A673 (cell line): Measurements from ENCODE around the gene ZNF462. TPM values are rescaled to one million over a fixed set of nuclear protein-coding genes. Genes with fewer than 3 reads are reported as not detected.
A peak's percentile ranks its signal among the peaks of the same experiment; 100 is the strongest.

Experiments used
- BruUV-seq: library from RNA; stranded (reverse); fragments of 400-500 nt; replicated peaks from 2 replicates; lab custom pipeline; 2021; lab: Mats Ljungman, UMichigan
- CTCF ChIA-PET: fragments of 300-600 bp; sonication (Branson Sonifier 250); formaldehyde crosslinking; loops from one replicate; lab custom pipeline; 2022; ENCODE audit warnings: antibody characterized with exemption; lab: Charles Lee
- POLR2A ChIA-PET: fragments of 300-600 bp; sonication (Branson Sonifier 250); formaldehyde crosslinking; loops from one replicate; lab custom pipeline; 2022; ENCODE audit warnings: antibody characterized with exemption; ENCODE audit not compliant: low non-redundant PET; lab: Charles Lee
- DNase-seq: peaks from one replicate; pipeline ENCODE4 v3.0.0-alpha.2; 2015; ENCODE audit warnings: low spot score
- H3K27ac ChIP-seq: fragments of 200-600 bp; sonication (generic); 2 replicates; pipeline ENCODE4 v1.5.1; 2016; ENCODE audit warnings: mixed run types, low read depth, mild to moderate bottlenecking, mixed read lengths, antibody characterized with exemption, low read length; ENCODE audit not compliant: poor library complexity, severe bottlenecking
- H3K27me3 ChIP-seq: fragments of 200-600 bp; sonication (generic); replicated peaks from 2 replicates; pipeline ENCODE4 v1.6.1; 2017; ENCODE audit warnings: mixed run types, low read depth, mild to moderate bottlenecking, mixed read lengths, antibody characterized with exemption, low read length; ENCODE audit not compliant: insufficient read depth, poor library complexity
- H3K36me3 ChIP-seq: fragments of 200-600 bp; sonication (generic); 2 replicates; pipeline ENCODE4 v1.6.1; 2016; ENCODE audit warnings: mixed run types, mild to moderate bottlenecking, mixed read lengths, antibody characterized with exemption, low read length; ENCODE audit not compliant: insufficient read depth, poor library complexity, severe bottlenecking
- H3K4me1 ChIP-seq: fragments of 200-600 bp; sonication (generic); 2 replicates; pipeline ENCODE4 v1.6.1; 2017; ENCODE audit warnings: mixed run types, mild to moderate bottlenecking, mixed read lengths, antibody characterized with exemption, low read length; ENCODE audit not compliant: insufficient read depth, poor library complexity, severe bottlenecking
- H3K4me3 ChIP-seq: fragments of 200-600 bp; sonication (generic); 2 replicates; pipeline ENCODE4 v1.5.1; 2016; ENCODE audit warnings: low read depth, mixed run types, mild to moderate bottlenecking, mixed read lengths, low read length; ENCODE audit not compliant: poor library complexity, severe bottlenecking
- H3K9me3 ChIP-seq: fragments of 200-600 bp; sonication (generic); 2 replicates; pipeline ENCODE4 v1.6.1; 2016; ENCODE audit warnings: mixed run types, low read depth, mild to moderate bottlenecking, mixed read lengths, antibody characterized with exemption, low read length; ENCODE audit not compliant: poor library complexity, severe bottlenecking
- EZH2 ChIP-seq: fragments of 200-600 bp; sonication (generic); IDR thresholded peaks from 2 replicates; pipeline ENCODE4 v1.6.1; 2017; ENCODE audit warnings: borderline replicate concordance, low read depth, mild to moderate bottlenecking, mixed read lengths, antibody characterized with exemption, low read length; ENCODE audit not compliant: poor library complexity, severe bottlenecking
- intact Hi-C: fragments of 100-400 bp; cut with micrococcal nuclease; formaldehyde crosslinking; loops from one replicate; pipeline ENCODE4 v1.10.0; 2022; ENCODE audit not compliant: unreplicated experiment
- total RNA-seq: library from RNA; stranded (reverse); gene quantifications from 2 replicates; pipeline ENCODE4 v1.2.3, GENCODE V29; 2021
- TF ChIP-seq, protein P1 (sequence below): fragments of 300-800, 200-600 bp; sonication (generic); conservative IDR thresholded peaks from 2 replicates; pipeline ENCODE4 v1.5.1; 2017; ENCODE audit warnings: low read depth, mild to moderate bottlenecking, antibody characterized with exemption, low read length, moderate library complexity, mixed read lengths

ZNF462 gene
- total RNA-seq, 1 experiment from 2014 or later = 40.5 TPM

DNA sequence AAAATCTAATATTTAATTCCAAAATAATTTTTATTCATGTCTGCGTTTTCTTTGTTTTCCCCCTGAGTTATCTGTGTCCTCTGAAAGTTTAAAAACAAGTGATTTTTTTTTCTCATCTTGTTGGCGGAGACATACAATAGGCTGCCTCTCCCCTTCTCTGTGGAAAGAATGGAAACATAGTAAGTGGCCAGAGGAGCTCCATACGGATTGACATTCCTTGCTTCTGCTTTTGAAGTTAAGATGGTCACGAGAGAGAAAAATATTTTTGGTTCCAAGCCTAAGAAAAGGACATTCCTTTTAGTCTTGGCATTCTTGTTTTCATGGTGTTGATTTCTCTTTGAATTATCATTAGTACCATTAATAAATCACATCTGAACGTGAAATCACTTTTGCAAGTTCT, 28.3 kb downstream of the ZNF462 start:
- TF ChIP-seq, protein P1, sequence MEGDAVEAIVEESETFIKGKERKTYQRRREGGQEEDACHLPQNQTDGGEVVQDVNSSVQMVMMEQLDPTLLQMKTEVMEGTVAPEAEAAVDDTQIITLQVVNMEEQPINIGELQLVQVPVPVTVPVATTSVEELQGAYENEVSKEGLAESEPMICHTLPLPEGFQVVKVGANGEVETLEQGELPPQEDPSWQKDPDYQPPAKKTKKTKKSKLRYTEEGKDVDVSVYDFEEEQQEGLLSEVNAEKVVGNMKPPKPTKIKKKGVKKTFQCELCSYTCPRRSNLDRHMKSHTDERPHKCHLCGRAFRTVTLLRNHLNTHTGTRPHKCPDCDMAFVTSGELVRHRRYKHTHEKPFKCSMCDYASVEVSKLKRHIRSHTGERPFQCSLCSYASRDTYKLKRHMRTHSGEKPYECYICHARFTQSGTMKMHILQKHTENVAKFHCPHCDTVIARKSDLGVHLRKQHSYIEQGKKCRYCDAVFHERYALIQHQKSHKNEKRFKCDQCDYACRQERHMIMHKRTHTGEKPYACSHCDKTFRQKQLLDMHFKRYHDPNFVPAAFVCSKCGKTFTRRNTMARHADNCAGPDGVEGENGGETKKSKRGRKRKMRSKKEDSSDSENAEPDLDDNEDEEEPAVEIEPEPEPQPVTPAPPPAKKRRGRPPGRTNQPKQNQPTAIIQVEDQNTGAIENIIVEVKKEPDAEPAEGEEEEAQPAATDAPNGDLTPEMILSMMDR = no peak
- no peak for TF ChIP-seq EZH2
- Histone ChIP-seq H3K27me3 (no peaks in the 10 kb centered on the region), H3K27ac (no peak overlapping the region), H3K9me3 (no peaks in the 10 kb centered on the region), H3K4me1 (peaks cover 3% of the 10 kb centered on the region), H3K4me3 (no peak overlapping the region), H3K36me3 (no peaks in the 10 kb centered on the region)
- no peak for DNase-seq
- POLR2A ChIA-PET = no interaction called here
- CTCF ChIA-PET = no interaction called here
- BruUV-seq = no TSS peak
- intact Hi-C loops = no loop called here

DNA sequence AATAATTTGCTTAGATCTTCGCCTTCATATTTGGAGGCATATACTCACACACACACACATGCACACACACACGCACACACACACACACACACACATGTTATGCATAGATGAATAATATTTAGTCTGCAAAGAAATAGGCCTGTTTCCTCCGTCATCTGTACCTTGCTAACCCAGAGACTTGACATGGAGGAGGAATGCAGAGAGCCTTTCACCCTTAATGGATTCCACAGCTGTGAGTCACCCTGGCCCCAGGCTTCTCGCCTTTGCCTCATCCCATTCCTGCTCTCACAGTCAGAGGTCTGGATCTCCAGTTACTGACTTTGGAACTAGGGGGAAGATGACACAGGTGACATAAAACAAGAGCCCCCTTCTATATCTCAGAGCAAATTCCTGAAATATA, 29.7 kb downstream of the ZNF462 start:
- peak; percentile 75 for DNase-seq
- peaks cover 3% of the 10 kb centered on the region for H3K4me1 ChIP-seq
- H3K4me3 ChIP-seq = no peak overlapping the region
- ChIA-PET CTCF (no interaction called here), POLR2A (no interaction called here)
- no peak for TF ChIP-seq EZH2
- TF ChIP-seq, protein P1 = no peak
- H3K27me3 ChIP-seq = no peaks in the 10 kb centered on the region
- no peaks in the 10 kb centered on the region for H3K9me3 ChIP-seq
- BruUV-seq = no TSS peak
- H3K27ac ChIP-seq = no peak overlapping the region
- H3K36me3 ChIP-seq = no peaks in the 10 kb centered on the region
- intact Hi-C loops = no loop called here

DNA sequence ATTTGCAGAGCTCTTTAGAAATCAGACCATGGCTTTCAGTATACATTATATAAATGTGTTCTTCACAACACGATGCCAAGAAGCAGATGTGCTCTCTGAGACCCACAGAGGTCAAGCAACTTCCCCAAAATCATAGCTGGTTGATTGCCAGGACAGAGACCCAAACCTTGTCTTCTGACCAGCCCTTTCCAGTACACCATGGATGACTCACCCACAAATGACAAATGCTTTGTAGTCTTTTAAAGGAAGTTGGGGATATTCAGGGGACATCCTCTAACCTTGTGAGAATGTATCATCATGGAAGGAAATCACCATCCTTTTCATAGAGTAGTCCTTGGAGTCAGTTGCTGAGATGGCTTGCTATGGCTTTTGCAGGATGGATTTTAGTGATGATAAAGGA, 30.1 kb downstream of the ZNF462 start:
- intact Hi-C loops = no loop called here
- TF ChIP-seq, protein P1 = no peak
- TF ChIP-seq EZH2 = no peak
- Histone ChIP-seq H3K4me3 (no peak overlapping the region), H3K27me3 (no peaks in the 10 kb centered on the region), H3K4me1 (peaks cover 3% of the 10 kb centered on the region), H3K9me3 (no peaks in the 10 kb centered on the region), H3K36me3 (no peaks in the 10 kb centered on the region), H3K27ac (no peak overlapping the region)
- peak; percentile 8 for DNase-seq
- no TSS peak for BruUV-seq
- ChIA-PET CTCF (no interaction called here), POLR2A (no interaction called here)
